K562 (cell line): ENCODE data around the gene PPP1R12B. TPM values are rescaled to one million over a fixed set of nuclear protein-coding genes. Genes with fewer than 3 reads are reported as not detected.

Experiments used
- BCL6 ChIP-seq: fragments of 250-450 bp; sonication (Bioruptor Pico); IDR thresholded peaks from 2 replicates; pipeline ENCODE4 v1.4.0; 2020
- DPF2 ChIP-seq: fragments of 450-650 bp; IDR thresholded peaks from 2 replicates; pipeline ENCODE4 v1.6.1; 2016
- FOSL1 ChIP-seq: fragments of 200-800 bp; sonication (Bioruptor generic); conservative IDR thresholded peaks from 2 replicates; pipeline ENCODE4 v1.6.1; 2016; ENCODE audit warnings: missing genetic modification characterization, missing compliant biosample characterization
- HDAC3 ChIP-seq: fragments of 450-650 bp; IDR thresholded peaks from 2 replicates; pipeline ENCODE4 v1.6.1; 2018; ENCODE audit warnings: borderline replicate concordance, mild to moderate bottlenecking, moderate library complexity; ENCODE audit not compliant: partially characterized antibody
- MLX ChIP-seq, 2 experiments: fragments of 450-650 bp in 1 of 2; sonication (generic) in 1 of 2; formaldehyde crosslinking; conservative IDR thresholded peaks; 2 replicates each; pipeline versions ENCODE4 v1.4.0 to v1.8.1; 2020 to 2022; ENCODE audit warnings: mild to moderate bottlenecking in 1 of 2, missing genetic modification reagents in 1 of 2
- SMARCB1 ChIP-seq: IDR thresholded peaks from 2 replicates; pipeline ENCODE4 v1.6.1; 2011; ENCODE audit warnings: improper control_type of control experiment, low read depth; ENCODE audit not compliant: insufficient read length
- THRAP3 ChIP-seq: fragments of 450-650 bp; IDR thresholded peaks from 2 replicates; pipeline ENCODE4 v1.6.1; 2016; ENCODE audit warnings: mild to moderate bottlenecking, inconsistent platforms, borderline replicate concordance
- U2AF1 ChIP-seq: fragments of 200-400 bp; formaldehyde crosslinking; optimal IDR thresholded peaks from 2 replicates; pipeline ENCODE3; 2017; ENCODE audit warnings: mild to moderate bottlenecking, low read depth, low read length, moderate library complexity
- ZNF197 ChIP-seq: fragments of 200-800 bp; sonication (Bioruptor generic); IDR thresholded peaks from 2 replicates; pipeline ENCODE4 v1.6.1; 2016; ENCODE audit warnings: low read depth, missing genetic modification characterization, missing compliant biosample characterization
- ZNF324 ChIP-seq: fragments of 250-450 bp; sonication (Bioruptor Pico); IDR thresholded peaks from 2 replicates; pipeline ENCODE4 v1.4.0; 2020; ENCODE audit warnings: mild to moderate bottlenecking
- polyA plus RNA-seq, 8 experiments: library from polyadenylated mRNA; depleted of rRNA in 4 of 8; stranded (reverse) in 5 of 8; unstranded in 3 of 8; fragments of >200 nt; fragmentation: Nextera tagmentation in 2 of 8; fragmentation: Illumina TruSeq in 1 of 8; extraction: Ambion mirVana in 2 of 8; extraction: Trizol in 1 of 8; gene quantifications; 2 replicates each; pipeline versions ENCODE4 v1.2.1 to v1.2.3, GENCODE V29; 2011 to 2014; ENCODE audit warnings: inconsistent platforms in 1 of 8, missing spikeins in 1 of 8
- total RNA-seq, 7 experiments: library from RNA; depleted of rRNA in 6 of 7; stranded (reverse); fragments of >200 nt in 6 of 7; fragmentation: Illumina TruSeq in 2 of 7; extraction: Trizol in 2 of 7; gene quantifications; 2 replicates each; pipeline versions ENCODE4 v1.2.1 to v1.2.3, GENCODE V29; 2011 to 2021; ENCODE audit warnings: low replicate concordance in 1 of 7
- TF ChIP-seq, protein P1 (sequence below): fragments of 450-650 bp; IDR thresholded peaks from 2 replicates; pipeline ENCODE4 v1.6.1; 2017; ENCODE audit warnings: mild to moderate bottlenecking, moderate library complexity

The PPP1R12B gene
- total and polyA plus RNA-seq, 9 of the 15 experiments (the other 6 are each of a cell fraction or from before 2014, with no cell fraction given) = 0.73 to 16.9 (median 13.6) TPM

DNA sequence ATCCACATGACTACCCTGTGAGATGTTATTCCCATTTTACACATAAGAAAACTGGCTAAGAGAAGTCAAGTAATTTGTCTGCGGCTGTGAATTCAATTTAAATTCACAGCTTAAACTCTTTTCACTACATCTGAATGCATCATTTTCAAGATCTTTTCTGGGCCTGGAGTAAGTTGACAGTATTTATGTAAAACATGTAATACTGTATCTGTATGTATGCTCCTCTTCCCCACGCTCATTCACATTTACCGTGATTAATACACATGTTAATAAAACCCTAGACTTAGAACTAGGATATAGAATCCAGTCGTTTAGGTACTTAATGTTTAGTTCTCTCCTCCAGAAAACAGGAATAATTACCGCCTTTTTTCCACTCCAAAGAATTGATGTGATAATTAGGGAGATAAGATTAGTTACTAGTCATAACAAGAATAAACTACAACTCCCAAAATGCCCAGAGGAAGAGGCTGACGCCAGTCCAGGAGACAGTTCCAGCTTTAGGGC is 442 bp upstream of the PPP1R12B start (continued):
- TF ChIP-seq FOSL1 (tag) = peak; percentile 79
- TF ChIP-seq, protein P1, sequence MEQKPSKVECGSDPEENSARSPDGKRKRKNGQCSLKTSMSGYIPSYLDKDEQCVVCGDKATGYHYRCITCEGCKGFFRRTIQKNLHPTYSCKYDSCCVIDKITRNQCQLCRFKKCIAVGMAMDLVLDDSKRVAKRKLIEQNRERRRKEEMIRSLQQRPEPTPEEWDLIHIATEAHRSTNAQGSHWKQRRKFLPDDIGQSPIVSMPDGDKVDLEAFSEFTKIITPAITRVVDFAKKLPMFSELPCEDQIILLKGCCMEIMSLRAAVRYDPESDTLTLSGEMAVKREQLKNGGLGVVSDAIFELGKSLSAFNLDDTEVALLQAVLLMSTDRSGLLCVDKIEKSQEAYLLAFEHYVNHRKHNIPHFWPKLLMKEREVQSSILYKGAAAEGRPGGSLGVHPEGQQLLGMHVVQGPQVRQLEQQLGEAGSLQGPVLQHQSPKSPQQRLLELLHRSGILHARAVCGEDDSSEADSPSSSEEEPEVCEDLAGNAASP = 0 out of 2 replicates have a peak, but pooled peaks have one; percentile 30
- TF ChIP-seq BCL6 (CRISPR knock-in tag) = no peak
- TF ChIP-seq U2AF1 = no peak
- TF ChIP-seq ZNF324 (CRISPR knock-in tag) = 0 out of 2 replicates have a peak, but pooled peaks have one; percentile 9
- TF ChIP-seq DPF2 = peak; percentile 80
- TF ChIP-seq MLX (CRISPR knock-in tag; conservative IDR thresholded peaks at IDR 0.05) = 0 out of 4 replicates have a peak, but pooled peaks of 1 of the 2 experiments have one; percentile 48
- TF ChIP-seq THRAP3 = peak; percentile 49; the same call in 1 of the 2 replicates
- peak; percentile 7 for TF ChIP-seq SMARCB1
- no peak for TF ChIP-seq ZNF197 (CRISPR knock-in tag)
- peak; percentile 51 for TF ChIP-seq HDAC3
